GM23338 (cell line): Measurements from ENCODE around the gene NFIC.

Experiments
- CTCF ChIP-seq, 2 experiments: fragments of 200-600 bp in 1 of 2; sonication (generic) in 1 of 2; conservative IDR thresholded peaks; 2 replicates each; pipeline versions ENCODE4 v1.5.1 to v1.6.1; 2016 to 2017; ENCODE audit warnings: antibody characterized with exemption in 2 of 2, low read depth in 2 of 2, mild to moderate bottlenecking in 2 of 2, moderate library complexity in 1 of 2
- POLR2AphosphoS5 ChIP-seq: IDR thresholded peaks from 2 replicates; pipeline ENCODE4 v1.6.1; 2016; ENCODE audit warnings: antibody characterized with exemption, low read depth
- REST ChIP-seq: IDR thresholded peaks from one replicate; pipeline ENCODE4 v1.6.1; 2018; ENCODE audit warnings: antibody characterized with exemption; ENCODE audit not compliant: unreplicated experiment

DNA sequence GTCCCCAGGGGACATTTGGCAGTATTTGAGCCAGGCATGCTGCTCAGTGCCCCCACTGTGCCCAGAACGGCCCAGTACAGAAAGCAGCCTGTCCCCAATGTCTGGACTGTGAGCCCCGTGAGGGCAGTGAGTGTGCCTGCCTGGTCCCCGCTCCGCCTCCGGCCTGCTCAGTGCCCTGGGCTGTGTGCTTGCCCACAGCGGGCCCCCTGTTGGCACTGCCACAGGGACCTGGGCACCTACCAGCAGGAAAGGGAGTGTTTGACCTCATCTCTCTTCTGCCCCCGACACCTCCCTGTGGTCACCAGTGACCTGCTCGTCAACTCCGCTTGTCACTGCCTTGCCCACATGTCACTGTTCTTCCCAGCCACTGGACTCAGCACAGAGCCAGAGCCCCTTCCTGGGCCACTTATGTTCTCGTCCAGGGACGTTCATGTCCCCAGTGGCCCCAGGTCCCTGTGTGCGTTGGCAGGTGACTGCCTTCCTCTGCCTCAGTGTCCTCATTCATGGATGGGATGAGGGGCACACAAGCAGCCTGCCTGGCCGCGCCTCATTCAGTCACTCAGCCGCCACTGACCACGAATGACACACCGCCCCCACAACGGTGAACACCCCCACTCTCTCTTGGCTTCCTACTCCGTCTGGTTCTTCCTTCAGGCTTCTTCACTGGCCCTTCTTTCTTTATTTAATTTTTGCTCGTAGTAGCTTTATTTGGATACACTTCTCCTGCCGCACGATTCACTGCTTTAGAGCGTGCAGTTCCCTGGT, 142.6 kb downstream of the NFIC start:
- TF ChIP-seq CTCF (conservative IDR thresholded peaks at IDR 0.05; ENCODE audit: low read depth in 2 of 2), result no peak
- TF ChIP-seq REST, result no peak
- TF ChIP-seq POLR2AphosphoS5, result no peak
